Vagina (tissue), 2 donors: Measurements from ENCODE around the gene PCYT2. TPM values are rescaled to one million over a fixed set of nuclear protein-coding genes. Genes with fewer than 3 reads are reported as not detected.

Source experiments
- DNase-seq, 2 donors: peaks; one replicate each; pipeline ENCODE4 v3.0.0-alpha.2; 2017; ENCODE audit errors: extremely low spot score in 2 of 2
- H3K27ac ChIP-seq: fragments of 200-600 bp; sonication (generic); one replicate; pipeline ENCODE4 v1.5.1; 2019
- H3K27me3 ChIP-seq: fragments of 200-600 bp; sonication (generic); one replicate; pipeline ENCODE4 v1.5.1; 2019
- H3K36me3 ChIP-seq, 2 donors: fragments of 200-600 bp; sonication (generic); one replicate each; pipeline ENCODE4 v1.5.1; 2017 to 2019
- H3K4me1 ChIP-seq: fragments of 200-600 bp; sonication (generic); one replicate; pipeline ENCODE4 v1.5.1; 2019
- H3K4me3 ChIP-seq, 2 donors: fragments of 200-600 bp; sonication (generic); 1 replicate in 1 of 2; 2 replicates in 1 of 2; pipeline ENCODE4 v1.5.1; 2016 to 2019
- H3K9me3 ChIP-seq: fragments of 200-600 bp; sonication (generic); one replicate; pipeline ENCODE4 v1.5.1; 2019
- CTCF ChIP-seq, 3 experiments: fragments of 450-650 bp in 2 of 3; fragments of 200-600 bp in 1 of 3; sonication (generic) in 1 of 3; IDR thresholded peaks; one replicate each; pipeline ENCODE4 v1.5.1; 2017 to 2019; ENCODE audit warnings: antibody characterized with exemption in 3 of 3, mild to moderate bottlenecking in 2 of 3, moderate library complexity in 2 of 3
- POLR2A ChIP-seq, 2 donors: fragments of 450-650 bp; IDR thresholded peaks; one replicate each; pipeline ENCODE4 v1.6.1; 2017; ENCODE audit warnings: antibody characterized with exemption in 2 of 2, mild to moderate bottlenecking in 2 of 2, moderate library complexity in 2 of 2
- POLR2AphosphoS5 ChIP-seq, 2 donors: sonication (generic); formaldehyde crosslinking; IDR thresholded peaks; one replicate each; pipeline ENCODE4 v1.9.0; 2017; ENCODE audit warnings: antibody characterized with exemption in 2 of 2, mild to moderate bottlenecking in 2 of 2, low read depth in 1 of 2; ENCODE audit not compliant: insufficient read depth in 1 of 2
- intact Hi-C: fragments of 100-400 bp; cut with DNase I; formaldehyde crosslinking; loops from one replicate; pipeline ENCODE4 v1.15.1; 2023
- total RNA-seq: library from RNA; depleted of rRNA; stranded (reverse); fragments of >200 nt; gene quantifications from one replicate; pipeline ENCODE4 v1.2.3, GENCODE V29; 2016

Gene PCYT2
- total RNA-seq, 1 donor from 2014 or later = 28.0 TPM

GRCh38 chr17:81925860-81926450 lies 14.8 kb upstream of the PCYT2 start:
- intact Hi-C loops = no loop called here

GRCh38 chr17:81924557-81925532 lies 13.6 kb upstream of the PCYT2 start:
- intact Hi-C loops = no loop called here

More at GRCh38 chr17:81925860-81926450, 14.8 kb upstream of the PCYT2 start:
- no peaks in the 10 kb centered on the region for H3K27me3 ChIP-seq
- TF ChIP-seq POLR2A (IDR thresholded peaks at IDR 0.05) (no peak), POLR2AphosphoS5 (IDR thresholded peaks at IDR 0.05; ENCODE audit: insufficient read depth in 1 of 2, low read depth in 1 of 2) (no peak), CTCF (IDR thresholded peaks at IDR 0.05) (no peak)
- no peaks in the 10 kb centered on the region for H3K9me3 ChIP-seq
- peak overlapping the region; percentile 72 to 89 for H3K4me3 ChIP-seq
- DNase-seq = no peak
- peaks cover 53% of the 10 kb centered on the region for H3K4me1 ChIP-seq
- peak overlapping the region; percentile 95 for H3K27ac ChIP-seq
- peaks cover 0 to 6% of the 10 kb centered on the region in 2 donors for H3K36me3 ChIP-seq

GRCh38 chr17:81923302-81924260 lies 12.4 kb upstream of the PCYT2 start:
- intact Hi-C loops = no loop called here
- DNase-seq = no peak
- Histone ChIP-seq H3K27me3 (no peaks in the 10 kb centered on the region), H3K4me1 (peaks cover 50% of the 10 kb centered on the region), H3K9me3 (no peaks in the 10 kb centered on the region), H3K27ac (peak overlapping the region; percentile 18), H3K4me3 (peak overlapping the region; percentile 28 to 42), H3K36me3 (peaks cover 0 to 6% of the 10 kb centered on the region in 2 donors)
- TF ChIP-seq CTCF (IDR thresholded peaks at IDR 0.05) (no peak), POLR2AphosphoS5 (IDR thresholded peaks at IDR 0.05; ENCODE audit: insufficient read depth in 1 of 2, low read depth in 1 of 2) (no peak), POLR2A (IDR thresholded peaks at IDR 0.05) (no peak)

More at GRCh38 chr17:81924557-81925532, 13.6 kb upstream of the PCYT2 start:
- Histone ChIP-seq H3K36me3 (peaks cover 0 to 6% of the 10 kb centered on the region in 2 donors), H3K4me3 (no peak overlapping the region), H3K27ac (peak overlapping the region; percentile 18), H3K9me3 (no peaks in the 10 kb centered on the region), H3K4me1 (peaks cover 53% of the 10 kb centered on the region), H3K27me3 (no peaks in the 10 kb centered on the region)
- DNase-seq = no peak
- TF ChIP-seq POLR2AphosphoS5 (IDR thresholded peaks at IDR 0.05; ENCODE audit: insufficient read depth in 1 of 2, low read depth in 1 of 2) (no peak), CTCF (IDR thresholded peaks at IDR 0.05) (no peak), POLR2A (IDR thresholded peaks at IDR 0.05) (no peak)

GRCh38 chr17:81922566-81923301 lies 11.5 kb upstream of the PCYT2 start:
- Histone ChIP-seq H3K27ac (peak overlapping the region; percentile 18), H3K36me3 (peaks cover 0 to 6% of the 10 kb centered on the region in 2 donors)

More at GRCh38 chr17:81922566-81923301, 11.5 kb upstream of the PCYT2 start:
- H3K4me3 ChIP-seq = peak overlapping the region; percentile 28 to 42
- intact Hi-C loops = no loop called here
- H3K9me3 ChIP-seq = no peaks in the 10 kb centered on the region
- TF ChIP-seq POLR2A (IDR thresholded peaks at IDR 0.05) (no peak), POLR2AphosphoS5 (IDR thresholded peaks at IDR 0.05; ENCODE audit: insufficient read depth in 1 of 2, low read depth in 1 of 2) (no peak), CTCF (IDR thresholded peaks at IDR 0.05) (no peak)
- no peak for DNase-seq
- H3K4me1 ChIP-seq = peaks cover 47% of the 10 kb centered on the region
- H3K27me3 ChIP-seq = no peaks in the 10 kb centered on the region
